ENCODE results near the gene MAD1L1. TPM values are rescaled to one million over a fixed set of nuclear protein-coding genes. Genes with fewer than 3 reads are reported as not detected.

MAD1L1 gene
- total and polyA plus RNA-seq, 2 of the 13 experiments (the other 11 are each of a cell fraction or from before 2014, with no cell fraction given), result 17.4 to 64.7 TPM

GRCh38 chr7:1798191-1798590 lies 434.6 kb downstream of the MAD1L1 start (continued):
- TF ChIP-seq ZBTB40 (IDR thresholded peaks at IDR 0.05) (no peak), ZBTB40 (CRISPR knock-in tag; IDR thresholded peaks at IDR 0.05) (no peak), BRF2 (CRISPR knock-in tag; IDR thresholded peaks at IDR 0.05) (no peak), SNAI1 (CRISPR knock-in tag; IDR thresholded peaks at IDR 0.05; ENCODE audit: borderline replicate concordance) (no peak), SOX13 (IDR thresholded peaks at IDR 0.05) (no peak), SOX13 (CRISPR knock-in tag; conservative IDR thresholded peaks at IDR 0.05 in 1 of 2, IDR thresholded peaks at IDR 0.05 in 1 of 2) (no peak), SP5 (CRISPR knock-in tag; IDR thresholded peaks at IDR 0.05; ENCODE audit: borderline replicate concordance, low read depth) (no peak), KLF16 (CRISPR knock-in tag; IDR thresholded peaks at IDR 0.05) (no peak), ZNF574 (CRISPR knock-in tag; IDR thresholded peaks at IDR 0.05) (no peak), PHF8 (CRISPR knock-in tag; IDR thresholded peaks at IDR 0.05) (no peak), NONO (IDR thresholded peaks at IDR 0.05) (no peak), NONO (CRISPR knock-in tag; conservative IDR thresholded peaks at IDR 0.05) (no peak), ZKSCAN5 (CRISPR knock-in tag; IDR thresholded peaks at IDR 0.05) (no peak), SRY (CRISPR knock-in tag; IDR thresholded peaks at IDR 0.05) (no peak), RXRA (CRISPR knock-in tag; IDR thresholded peaks at IDR 0.05) (no peak), POLR2A (IDR thresholded peaks at IDR 0.05; ENCODE audit: insufficient read depth in 1 of 2, low read depth in 2 of 2, low read length in 2 of 2) (no peak)

Measured in HepG2 (cell line).